HepG2 (cell line): Measurements from ENCODE around the gene METTL26.

Experiments used
- ETV6 ChIP-seq: sonication (generic); formaldehyde crosslinking; conservative IDR thresholded peaks from 2 replicates; pipeline ENCODE4 v1.4.0; 2020; ENCODE audit warnings: missing genetic modification reagents
- RFX5 ChIP-seq: IDR thresholded peaks from 2 replicates; pipeline ENCODE4 v1.6.1; 2011; ENCODE audit warnings: low read depth, low read length, improper control_type of control experiment
- TF ChIP-seq, protein P1 (sequence below): sonication (generic); formaldehyde crosslinking; IDR thresholded peaks from 2 replicates; pipeline ENCODE4 v1.5.0; 2020; ENCODE audit warnings: mild to moderate bottlenecking, missing genetic modification reagents, moderate library complexity
- TF ChIP-seq, protein P2 (sequence below): sonication (generic); formaldehyde crosslinking; IDR thresholded peaks from 2 replicates; pipeline ENCODE4 v1.5.0; 2020; ENCODE audit warnings: missing genetic modification reagents
- TF ChIP-seq, protein P3 (sequence below): sonication (generic); formaldehyde crosslinking; IDR thresholded peaks from 2 replicates; pipeline ENCODE4 v1.5.0; 2020; ENCODE audit warnings: missing genetic modification reagents

DNA sequence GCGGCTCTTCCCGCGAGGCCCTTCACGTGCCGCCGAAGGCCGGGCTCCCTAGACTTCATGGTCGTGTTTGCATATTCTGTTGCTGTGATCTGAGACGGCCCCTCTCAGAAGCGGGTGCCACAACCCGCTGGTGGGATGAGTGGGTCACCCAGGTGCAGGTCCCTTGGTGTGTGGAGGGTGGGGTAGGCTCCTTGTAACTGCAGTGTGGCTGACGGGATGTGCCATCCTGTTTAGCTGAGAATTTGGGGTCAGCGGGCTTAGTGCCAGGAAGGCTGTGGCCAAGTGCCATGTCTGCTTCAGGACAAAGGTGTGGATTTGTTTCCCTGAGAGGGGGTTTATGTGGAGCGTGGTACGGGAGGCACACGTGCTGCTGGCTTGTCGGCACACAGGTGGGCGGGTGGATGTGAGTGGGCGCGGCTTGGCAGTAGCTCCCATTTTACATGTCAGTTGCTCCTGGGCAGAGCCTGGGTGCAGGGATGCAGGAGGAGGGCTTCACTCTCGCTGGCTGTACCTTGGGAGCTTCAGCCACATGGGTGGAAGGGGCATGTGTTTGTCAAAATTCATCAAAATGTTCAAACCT, 14.5 kb downstream of the METTL26 start:
- TF ChIP-seq, protein P1, sequence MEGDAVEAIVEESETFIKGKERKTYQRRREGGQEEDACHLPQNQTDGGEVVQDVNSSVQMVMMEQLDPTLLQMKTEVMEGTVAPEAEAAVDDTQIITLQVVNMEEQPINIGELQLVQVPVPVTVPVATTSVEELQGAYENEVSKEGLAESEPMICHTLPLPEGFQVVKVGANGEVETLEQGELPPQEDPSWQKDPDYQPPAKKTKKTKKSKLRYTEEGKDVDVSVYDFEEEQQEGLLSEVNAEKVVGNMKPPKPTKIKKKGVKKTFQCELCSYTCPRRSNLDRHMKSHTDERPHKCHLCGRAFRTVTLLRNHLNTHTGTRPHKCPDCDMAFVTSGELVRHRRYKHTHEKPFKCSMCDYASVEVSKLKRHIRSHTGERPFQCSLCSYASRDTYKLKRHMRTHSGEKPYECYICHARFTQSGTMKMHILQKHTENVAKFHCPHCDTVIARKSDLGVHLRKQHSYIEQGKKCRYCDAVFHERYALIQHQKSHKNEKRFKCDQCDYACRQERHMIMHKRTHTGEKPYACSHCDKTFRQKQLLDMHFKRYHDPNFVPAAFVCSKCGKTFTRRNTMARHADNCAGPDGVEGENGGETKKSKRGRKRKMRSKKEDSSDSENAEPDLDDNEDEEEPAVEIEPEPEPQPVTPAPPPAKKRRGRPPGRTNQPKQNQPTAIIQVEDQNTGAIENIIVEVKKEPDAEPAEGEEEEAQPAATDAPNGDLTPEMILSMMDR (CRISPR knock-in tag): no peak
- TF ChIP-seq RFX5 (no peak), ETV6 (CRISPR knock-in tag) (no peak)
- TF ChIP-seq, protein P2, sequence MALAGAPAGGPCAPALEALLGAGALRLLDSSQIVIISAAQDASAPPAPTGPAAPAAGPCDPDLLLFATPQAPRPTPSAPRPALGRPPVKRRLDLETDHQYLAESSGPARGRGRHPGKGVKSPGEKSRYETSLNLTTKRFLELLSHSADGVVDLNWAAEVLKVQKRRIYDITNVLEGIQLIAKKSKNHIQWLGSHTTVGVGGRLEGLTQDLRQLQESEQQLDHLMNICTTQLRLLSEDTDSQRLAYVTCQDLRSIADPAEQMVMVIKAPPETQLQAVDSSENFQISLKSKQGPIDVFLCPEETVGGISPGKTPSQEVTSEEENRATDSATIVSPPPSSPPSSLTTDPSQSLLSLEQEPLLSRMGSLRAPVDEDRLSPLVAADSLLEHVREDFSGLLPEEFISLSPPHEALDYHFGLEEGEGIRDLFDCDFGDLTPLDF (CRISPR knock-in tag): no peak
- TF ChIP-seq, protein P3, sequence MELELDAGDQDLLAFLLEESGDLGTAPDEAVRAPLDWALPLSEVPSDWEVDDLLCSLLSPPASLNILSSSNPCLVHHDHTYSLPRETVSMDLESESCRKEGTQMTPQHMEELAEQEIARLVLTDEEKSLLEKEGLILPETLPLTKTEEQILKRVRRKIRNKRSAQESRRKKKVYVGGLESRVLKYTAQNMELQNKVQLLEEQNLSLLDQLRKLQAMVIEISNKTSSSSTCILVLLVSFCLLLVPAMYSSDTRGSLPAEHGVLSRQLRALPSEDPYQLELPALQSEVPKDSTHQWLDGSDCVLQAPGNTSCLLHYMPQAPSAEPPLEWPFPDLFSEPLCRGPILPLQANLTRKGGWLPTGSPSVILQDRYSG (CRISPR knock-in tag): no peak
